HL-60 (cell line): ENCODE results near the gene SVIL.
"Not testable (repeated sequence)": the region's sequence is repeated elsewhere in the genome, so short reads cannot be mapped to it uniquely, and the experiment has no call there.

Source experiments
- DNase-seq, 2 experiments: peaks; one replicate each; pipeline ENCODE4 v3.0.0-alpha.2; 2010 to 2020; ENCODE audit warnings: low read depth in 1 of 2, low spot score in 1 of 2
- H3K27ac ChIP-seq: fragments of 250-450 bp; sonication (Bioruptor Pico); replicated peaks from 2 replicates; pipeline ENCODE4 v1.5.1; 2020; ENCODE audit warnings: mild to moderate bottlenecking, moderate library complexity
- H3K27me3 ChIP-seq: fragments of 250-450 bp; sonication (Bioruptor Pico); 2 replicates; pipeline ENCODE4 v1.5.1; 2021; ENCODE audit warnings: mild to moderate bottlenecking, moderate library complexity; ENCODE audit not compliant: insufficient read depth, poor library complexity, severe bottlenecking
- H3K4me3 ChIP-seq: replicated peaks from 2 replicates; pipeline ENCODE4 v1.5.1; 2011; ENCODE audit warnings: mild to moderate bottlenecking, control low read depth, low read length; ENCODE audit not compliant: insufficient read depth
- CTCF ChIP-seq: IDR thresholded peaks from one replicate; pipeline ENCODE4 v1.5.1; 2011; ENCODE audit warnings: low read length, control low read depth, inconsistent platforms; ENCODE audit not compliant: insufficient read depth
- GABPA ChIP-seq: IDR thresholded peaks from 2 replicates; pipeline ENCODE4 v1.6.1; 2012; ENCODE audit warnings: low read depth
- POLR2AphosphoS5 ChIP-seq: IDR thresholded peaks from 2 replicates; pipeline ENCODE4 v1.6.1; 2012; ENCODE audit warnings: low read depth
- REST ChIP-seq: IDR thresholded peaks from 2 replicates; pipeline ENCODE4 v1.6.1; 2012; ENCODE audit warnings: low read depth; ENCODE audit not compliant: insufficient replicate concordance
- SPI1 ChIP-seq: IDR thresholded peaks from 2 replicates; pipeline ENCODE4 v1.6.1; 2012; ENCODE audit warnings: low read depth, mild to moderate bottlenecking, borderline replicate concordance

Gene SVIL

GRCh38 chr10:29555091-29555745 is 79.6 kb downstream of the SVIL start:
- TF ChIP-seq CTCF: no peak
- no peak for TF ChIP-seq SPI1
- TF ChIP-seq GABPA: no peak
- no peak for TF ChIP-seq POLR2AphosphoS5
- no peak for TF ChIP-seq REST
- no peak for DNase-seq
- no peaks in the 10 kb centered on the region for H3K27me3 ChIP-seq
- no peak overlapping the region for H3K27ac ChIP-seq
- H3K4me3 ChIP-seq: no peak overlapping the region

- Histone ChIP-seq H3K27me3 (no peaks in the 10 kb centered on the region), H3K4me3 (no peak overlapping the region), H3K27ac (no peak overlapping the region)
- no peak for DNase-seq
- TF ChIP-seq SPI1: no peak
- no peak for TF ChIP-seq POLR2AphosphoS5
- no peak for TF ChIP-seq GABPA
- no peak for TF ChIP-seq CTCF
- TF ChIP-seq REST: no peak
Measured at GRCh38 chr10:29554660-29555059, 80.1 kb downstream of the SVIL start.

GRCh38 chr10:29553544-29554250 is 81.1 kb downstream of the SVIL start:
- TF ChIP-seq CTCF: no peak
- no peak for TF ChIP-seq REST
- no peak for TF ChIP-seq GABPA
- no peak for TF ChIP-seq POLR2AphosphoS5
- no peak for TF ChIP-seq SPI1

DNA sequence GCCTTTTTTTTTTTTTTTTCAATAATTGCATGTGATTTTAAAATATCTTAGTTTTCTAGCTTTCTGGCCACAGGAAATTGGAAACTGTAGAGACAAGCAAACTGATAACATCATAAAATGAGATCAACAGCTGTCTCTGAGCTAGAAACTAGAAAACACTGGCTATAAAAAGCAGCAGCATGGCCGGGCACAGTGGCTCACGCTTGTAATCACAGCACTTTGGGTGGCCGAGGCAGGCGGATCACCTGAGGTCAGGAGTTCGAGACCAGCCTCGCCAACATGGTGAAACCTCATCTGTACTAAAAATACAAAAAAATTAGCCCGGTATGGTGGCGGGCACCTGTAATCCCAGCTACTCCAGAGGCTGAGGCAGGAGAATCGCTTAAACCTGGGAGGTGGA is 81.7 kb downstream of the SVIL start:
- not testable (repeated sequence) for H3K27me3 ChIP-seq, H3K27ac ChIP-seq, DNase-seq, H3K4me3 ChIP-seq

More at GRCh38 chr10:29553544-29554250, 81.1 kb downstream of the SVIL start:
- DNase-seq: no peak
- H3K27ac ChIP-seq: no peak overlapping the region
- no peak overlapping the region for H3K4me3 ChIP-seq
- H3K27me3 ChIP-seq: no peaks in the 10 kb centered on the region

DNA sequence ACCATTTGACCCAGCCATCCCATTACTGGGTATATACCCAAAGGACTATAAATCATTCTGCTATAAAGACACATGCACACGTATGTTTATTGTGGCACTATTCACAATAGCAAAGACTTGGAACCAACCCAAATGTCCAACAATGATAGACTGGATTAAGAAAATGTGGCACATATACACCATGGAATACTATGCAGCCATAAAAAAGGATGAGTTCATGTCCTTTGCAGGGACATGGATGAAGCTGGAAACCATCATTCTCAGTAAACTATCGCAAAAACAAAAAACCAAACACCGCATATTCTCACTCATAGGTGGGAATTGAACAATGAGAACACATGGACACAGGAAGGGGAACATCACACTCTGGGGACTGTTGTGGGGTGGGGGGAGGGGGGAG is 85.3 kb downstream of the SVIL start:
- H3K27me3 ChIP-seq, H3K4me3 ChIP-seq, DNase-seq, H3K27ac ChIP-seq: not testable (repeated sequence)
